GM12878 (cell line): ENCODE results near the gene CAMK2B. TPM values are rescaled to one million over a fixed set of nuclear protein-coding genes. Genes with fewer than 3 reads are reported as not detected.

Experiments used
- ATAC-seq: fragments of 200-7000 bp; cut with Tn5 transposase; 3 replicates; pipeline ENCODE4 v1.9.1; 2020; ENCODE audit warnings: mild to moderate bottlenecking, moderate library complexity
- BruUV-seq: library from RNA; stranded (reverse); fragments of 400-500 nt; replicated peaks from 2 replicates; lab custom pipeline; 2021; lab: Mats Ljungman, UMichigan
- CTCF ChIA-PET: fragments of 300-600 bp; sonication (Branson Sonifier 250); formaldehyde crosslinking; extraction: SDS; loops from one replicate; lab custom pipeline; 2021; ENCODE audit warnings: inconsistent platforms; lab: Yijun Ruan, JAX
- POLR2A ChIA-PET: fragments of 350-600 bp; formaldehyde crosslinking; extraction: SDS; loops from one replicate; lab custom pipeline; 2021; ENCODE audit warnings: inconsistent platforms; lab: Charles Lee
- RAD21 ChIA-PET: fragments of 300-600 bp; sonication (Branson Sonifier 250); formaldehyde crosslinking; loops from one replicate; lab custom pipeline; 2023; ENCODE audit warnings: antibody characterized with exemption; ENCODE audit not compliant: unreplicated experiment; lab: Charles Lee
- SMC1A ChIA-PET: fragments of 300-600 bp; sonication (Branson Sonifier 250); formaldehyde crosslinking; loops from one replicate; lab custom pipeline; 2023; ENCODE audit not compliant: unreplicated experiment, uncharacterized antibody; lab: Charles Lee
- DNase-seq: peaks from one replicate; pipeline ENCODE4 v3.0.0-alpha.2; 2011; ENCODE audit warnings: low read depth, low spot score
- FAIRE-seq: peaks from 3 replicates; lab custom pipeline; 2011; peaks lifted over from hg19 to GRCh38; lab: Jason Lieb, UNC
- H2AFZ ChIP-seq: 2 replicates; pipeline ENCODE4 v1.6.0; 2011; ENCODE audit warnings: low read depth, low read length, control low read depth; ENCODE audit not compliant: control insufficient read depth
- H3K27ac ChIP-seq: 2 replicates; pipeline ENCODE4 v1.5.1; 2011; ENCODE audit warnings: control low read depth; ENCODE audit not compliant: control insufficient read depth, insufficient read depth
- H3K27me3 ChIP-seq, 2 experiments: replicated peaks in 1 of 2; 2 replicates each; pipeline versions ENCODE4 v1.6.0 to v1.6.1; 2011; ENCODE audit warnings: low read length in 1 of 2; ENCODE audit not compliant: control insufficient read depth in 2 of 2, insufficient read depth in 2 of 2
- H3K36me3 ChIP-seq, 2 experiments: 2 replicates each; pipeline ENCODE4 v1.5.1; 2011; ENCODE audit warnings: low read length in 1 of 2; ENCODE audit not compliant: control insufficient read depth in 2 of 2, insufficient read depth in 2 of 2
- H3K4me1 ChIP-seq: 2 replicates; pipeline ENCODE4 v1.6.1; 2011; ENCODE audit warnings: mild to moderate bottlenecking, low read length, moderate library complexity, mixed read lengths; ENCODE audit not compliant: control insufficient read depth, insufficient read depth
- H3K4me2 ChIP-seq: 2 replicates; pipeline ENCODE4 v1.6.0; 2011; ENCODE audit warnings: control low read depth; ENCODE audit not compliant: control insufficient read depth, insufficient read depth
- H3K4me3 ChIP-seq: fragments of 200-600 bp; sonication (generic); 2 replicates; pipeline ENCODE4 v1.5.1; 2016
- H3K79me2 ChIP-seq: 2 replicates; pipeline ENCODE4 v1.6.0; 2011; ENCODE audit warnings: low read length; ENCODE audit not compliant: control insufficient read depth, insufficient read depth
- H3K9ac ChIP-seq: 2 replicates; pipeline ENCODE4 v1.8.0; 2011; ENCODE audit warnings: low read length, control low read depth, mixed read lengths; ENCODE audit not compliant: control insufficient read depth, insufficient read depth
- H3K9me3 ChIP-seq: replicated peaks from 3 replicates; pipeline ENCODE4 v1.5.1; 2011; ENCODE audit warnings: mild to moderate bottlenecking, low read length; ENCODE audit not compliant: control insufficient read depth, insufficient read depth
- H4K20me1 ChIP-seq: 2 replicates; pipeline ENCODE4 v1.6.0; 2011; ENCODE audit not compliant: control insufficient read depth, insufficient read depth
- BCL3 ChIP-seq: IDR thresholded peaks from 2 replicates; pipeline ENCODE4 v1.6.1; 2011; ENCODE audit warnings: borderline replicate concordance, low read depth, mild to moderate bottlenecking, moderate library complexity, low read length; ENCODE audit not compliant: insufficient read depth, poor library complexity, severe bottlenecking
- CBX5 ChIP-seq: sonication (generic); IDR thresholded peaks from 2 replicates; pipeline ENCODE4 v1.6.1; 2016; ENCODE audit warnings: low read depth, moderate library complexity, mild to moderate bottlenecking, inconsistent platforms
- E2F4 ChIP-seq: IDR thresholded peaks from 2 replicates; pipeline ENCODE4 v1.6.1; 2012; ENCODE audit warnings: low read depth, low read length, improper control_type of control experiment
- ELK1 ChIP-seq: IDR thresholded peaks from 2 replicates; pipeline ENCODE4 v1.6.1; 2012; ENCODE audit warnings: low read depth, low read length, improper control_type of control experiment
- EP300 ChIP-seq, 2 experiments: fragments of 150-350 bp in 1 of 2; IDR thresholded peaks; 2 replicates each; pipeline ENCODE4 v1.6.1; 2011 to 2012; ENCODE audit warnings: low read depth in 2 of 2, low read length in 2 of 2, borderline replicate concordance in 1 of 2, improper control_type of control experiment in 1 of 2, inconsistent platforms in 1 of 2; ENCODE audit not compliant: control insufficient read depth in 1 of 2
- EZH2 ChIP-seq: IDR thresholded peaks from 2 replicates; pipeline ENCODE4 v1.6.1; 2012; ENCODE audit warnings: low read depth, mild to moderate bottlenecking, control low read depth, inconsistent platforms, low read length, borderline replicate concordance; ENCODE audit not compliant: control insufficient read depth
- GABPA ChIP-seq: IDR thresholded peaks from 2 replicates; pipeline ENCODE4 v1.6.1; 2014; ENCODE audit warnings: antibody characterized with exemption, low read depth, mild to moderate bottlenecking, inconsistent platforms
- MXI1 ChIP-seq: fragments of 150-350 bp; IDR thresholded peaks from 2 replicates; pipeline ENCODE4 v1.6.1; 2011; ENCODE audit warnings: low read depth, mild to moderate bottlenecking, inconsistent platforms, low read length, improper control_type of control experiment
- MYB ChIP-seq: fragments of 150-350 bp; IDR thresholded peaks from 2 replicates; pipeline ENCODE4 v1.6.1; 2014; ENCODE audit warnings: mild to moderate bottlenecking, low read depth, low read length, borderline replicate concordance
- PBX3 ChIP-seq: IDR thresholded peaks from 2 replicates; pipeline ENCODE4 v1.6.1; 2011; ENCODE audit warnings: mild to moderate bottlenecking, low read depth, low read length, moderate library complexity; ENCODE audit not compliant: insufficient replicate concordance
- POLR2A ChIP-seq: IDR thresholded peaks from 2 replicates; pipeline ENCODE4 v1.6.1; 2011; ENCODE audit warnings: low read depth, mild to moderate bottlenecking, low read length
- RBBP5 ChIP-seq: fragments of 200-600 bp; sonication (generic); conservative IDR thresholded peaks from 2 replicates; pipeline ENCODE4 v1.6.1; 2016
- RELB ChIP-seq: fragments of 450-650 bp; IDR thresholded peaks from 2 replicates; pipeline ENCODE4 v1.6.1; 2017; ENCODE audit warnings: low read depth, mild to moderate bottlenecking, moderate library complexity
- YY1 ChIP-seq: IDR thresholded peaks from 2 replicates; pipeline ENCODE4 v1.6.1; 2011; ENCODE audit warnings: low read depth, mild to moderate bottlenecking, low read length
- ZNF207 ChIP-seq: fragments of 450-650 bp; IDR thresholded peaks from 2 replicates; pipeline ENCODE4 v1.6.1; 2014; ENCODE audit warnings: antibody characterized with exemption, mild to moderate bottlenecking, borderline replicate concordance
- ZNF274 ChIP-seq: IDR thresholded peaks from one replicate; pipeline ENCODE4 v1.8.0; 2011; ENCODE audit not compliant: insufficient read length, insufficient read depth
- WGBS: methylation state at CpG from one replicate; pipeline ENCODE4 v1.1.6; 2016; ENCODE audit warnings: low lambda C conversion rate; ENCODE audit not compliant: insufficient replicate concordance, insufficient coverage; ENCODE audit errors: missing lambda C conversion rate; 5-methylcytosine and 5-hydroxymethylcytosine counted together
- in situ Hi-C: fragments of 300-500 bp; cut with MboI; formaldehyde crosslinking; loops from 9 replicates; pipeline ENCODE4 v1.14.3; 2018; ENCODE audit warnings: mixed read lengths
- intact Hi-C: fragments of 100-400 bp; cut with micrococcal nuclease; formaldehyde crosslinking; loops from one replicate; pipeline ENCODE4 v1.14.2; 2022; ENCODE audit not compliant: unreplicated experiment
- polyA plus RNA-seq, 11 experiments: library from polyadenylated mRNA; depleted of rRNA in 4 of 11; unstranded in 6 of 11; stranded (reverse) in 5 of 11; fragments of >200 nt; fragmentation: Nextera tagmentation in 4 of 11; fragmentation: Illumina TruSeq in 1 of 11; extraction: Ambion mirVana in 4 of 11; extraction: Trizol in 1 of 11; gene quantifications; 1 replicate in 1 of 11; 2 replicates in 10 of 11; pipeline versions ENCODE4 v1.2.1 to v1.2.3, GENCODE V29; 2011 to 2016; ENCODE audit warnings: inconsistent platforms in 2 of 11, missing spikeins in 2 of 11, low read depth in 1 of 11
- total RNA-seq, 4 experiments: library from RNA; depleted of rRNA in 3 of 4; stranded (reverse); fragments of >200 nt in 3 of 4; fragmentation: Illumina TruSeq in 1 of 4; extraction: Trizol in 1 of 4; gene quantifications; 2 replicates each; pipeline versions ENCODE4 v1.2.1 to v1.2.3, GENCODE V29; 2013 to 2021

The CAMK2B gene
- total and polyA plus RNA-seq, 10 of the 15 experiments (the other 5 are each of a cell fraction or from before 2014, with no cell fraction given), result 0.06 to 0.23 (median 0.11) TPM; not detected in 5

GRCh38 chr7:44283381-44284211 lies 41.8 kb downstream of the CAMK2B start:
- POLR2A ChIA-PET, result no interaction called here
- DNase-seq (no peak), FAIRE-seq (no peak), ATAC-seq (no peak)
- Histone ChIP-seq H3K4me3 (no peak overlapping the region), H3K36me3 (no peaks in the 10 kb centered on the region), H3K9me3 (no peaks in the 10 kb centered on the region), H3K79me2 (no peaks in the 10 kb centered on the region), H3K4me1 (no peaks in the 10 kb centered on the region), H3K27ac (no peak overlapping the region), H4K20me1 (no peaks in the 10 kb centered on the region), H2AFZ (no peak overlapping the region), H3K4me2 (no peak overlapping the region), H3K27me3 (no peaks in the 10 kb centered on the region; a peak in 1 of 4 replicates), H3K9ac (no peak overlapping the region)
- SMC1A ChIA-PET, result no interaction called here
- 42% methylated on average over 15 of the region's 15 CpGs for WGBS
- BruUV-seq, result no TSS peak
- RAD21 ChIA-PET, result interaction anchor here (0.6 kb wide), 1 partner anchor 185 kb away, joined by 3 read pairs; no protein-coding TSS in a partner anchor
- in situ Hi-C loops, result no loop called here
- CTCF ChIA-PET, result no interaction called here
- intact Hi-C loops, result no loop called here
- TF ChIP-seq YY1 (no peak), MYB (no peak), ZNF274 (no peak), ZNF207 (no peak), POLR2A (no peak), RELB (no peak), EP300 (IDR thresholded peaks at IDR 0.05; ENCODE audit: borderline replicate concordance in 1 of 2, control insufficient read depth in 1 of 2, low read depth in 2 of 2, low read length in 2 of 2) (no peak), ELK1 (no peak), GABPA (no peak), E2F4 (no peak), BCL3 (no peak), EZH2 (no peak), CBX5 (no peak), PBX3 (no peak), MXI1 (no peak), RBBP5 (no peak)
